Stimulated activated CD4-positive, alpha-beta T cell treated with anti-CD3 and anti-CD28 coated beads, Interleukin-2, amount 100 ng/mL, for 4 hours (primary cell): ENCODE measurements around the gene GTPBP6.
A peak's percentile ranks its signal among the peaks of the same experiment; 100 is the strongest.

Experiments
- DNase-seq: peaks from one replicate; pipeline ENCODE4 v3.0.0-alpha.2; 2020; ENCODE audit warnings: low read depth

GTPBP6 gene, protein sequence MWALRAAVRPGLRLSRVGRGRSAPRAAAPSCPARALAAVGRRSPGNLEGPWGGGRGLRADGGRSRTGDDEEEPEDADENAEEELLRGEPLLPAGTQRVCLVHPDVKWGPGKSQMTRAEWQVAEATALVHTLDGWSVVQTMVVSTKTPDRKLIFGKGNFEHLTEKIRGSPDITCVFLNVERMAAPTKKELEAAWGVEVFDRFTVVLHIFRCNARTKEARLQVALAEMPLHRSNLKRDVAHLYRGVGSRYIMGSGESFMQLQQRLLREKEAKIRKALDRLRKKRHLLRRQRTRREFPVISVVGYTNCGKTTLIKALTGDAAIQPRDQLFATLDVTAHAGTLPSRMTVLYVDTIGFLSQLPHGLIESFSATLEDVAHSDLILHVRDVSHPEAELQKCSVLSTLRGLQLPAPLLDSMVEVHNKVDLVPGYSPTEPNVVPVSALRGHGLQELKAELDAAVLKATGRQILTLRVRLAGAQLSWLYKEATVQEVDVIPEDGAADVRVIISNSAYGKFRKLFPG

DNA sequence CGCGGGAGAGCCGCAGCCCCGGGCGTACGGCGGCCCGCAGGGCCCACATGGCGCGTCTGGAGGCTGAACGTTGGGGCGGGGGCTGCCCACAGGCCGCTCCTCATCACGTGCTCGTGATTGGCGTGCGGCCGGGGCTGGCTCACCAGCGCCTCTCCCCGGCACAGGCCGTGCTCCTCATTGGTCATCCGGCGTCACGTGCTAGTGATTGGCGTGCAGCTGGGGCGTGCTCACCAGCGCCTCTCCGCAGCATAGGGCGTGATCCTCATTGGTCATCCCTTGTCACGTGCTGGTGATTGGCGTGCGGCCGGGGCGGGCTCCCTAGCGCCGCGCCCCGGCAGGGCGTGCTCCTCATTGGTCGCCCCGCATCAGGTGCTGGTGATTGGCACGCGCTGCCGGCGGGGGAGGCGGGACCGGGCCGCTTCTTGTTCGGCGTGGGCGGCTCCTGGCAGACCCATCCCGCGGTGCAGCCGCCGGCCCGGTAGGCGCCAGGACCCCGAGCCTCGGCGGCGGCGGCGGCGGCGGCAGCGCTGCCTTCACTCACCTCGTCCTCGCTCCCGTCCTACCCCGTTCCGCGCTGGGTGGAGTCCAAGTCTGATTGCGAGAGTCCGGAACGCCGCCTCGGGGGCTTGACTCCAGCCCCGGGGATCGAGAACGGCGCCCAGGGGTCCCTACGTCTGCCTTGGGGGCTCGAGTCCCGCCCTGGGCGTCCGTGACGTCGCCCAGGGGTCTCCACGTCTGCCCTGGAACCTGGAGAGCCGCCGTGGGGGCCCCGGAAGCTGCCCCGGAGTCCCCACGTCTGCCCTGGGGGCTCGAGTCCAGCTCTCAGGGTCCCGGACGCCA lies at the start of gene GTPBP6:
TSS of gene GTPBP6 (minus strand) at position 58 of the 840 bp plus-strand sequence. CDS start at position 49, 9 bp downstream.
- peak; percentile 99 for DNase-seq

DNA sequence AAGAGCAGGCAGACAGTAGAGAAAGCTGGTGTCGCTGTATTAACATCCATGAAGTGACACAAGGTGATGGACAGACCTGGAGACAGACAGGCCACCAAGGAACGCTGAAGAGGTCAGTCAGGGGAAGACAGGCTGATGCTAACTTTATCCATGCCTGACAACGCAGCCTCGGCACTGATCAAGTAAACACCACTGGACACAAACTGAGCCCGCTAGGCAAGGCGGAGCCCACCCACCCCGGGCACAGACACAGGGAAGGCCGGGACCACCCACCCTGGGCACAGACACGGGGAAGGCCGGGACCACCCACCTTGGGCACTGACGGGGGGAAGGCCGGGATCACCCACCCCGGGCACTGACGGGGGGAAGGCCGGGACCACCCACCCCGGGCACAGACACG lies 49.3 kb upstream of the GTPBP6 start:
- DNase-seq: no peak

DNA sequence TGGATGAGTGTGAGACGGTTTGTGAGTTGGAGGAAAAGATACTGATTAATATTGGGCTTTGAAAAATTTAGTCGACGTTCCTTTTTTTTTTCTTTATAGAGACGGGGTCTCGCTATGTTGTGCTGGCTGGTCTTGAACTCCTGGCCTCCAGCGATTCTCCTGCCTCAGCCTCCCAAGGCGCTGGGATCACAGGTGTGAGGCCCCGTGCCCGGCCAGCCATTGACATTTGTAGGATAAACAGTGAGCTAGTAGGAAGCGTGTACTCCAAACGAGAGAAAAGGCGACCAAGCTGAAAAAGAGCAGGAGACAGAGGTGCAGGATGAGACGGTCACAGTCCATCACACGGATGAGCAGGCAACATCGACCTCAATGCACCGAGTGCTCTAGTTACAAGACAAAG lies 48.8 kb upstream of the GTPBP6 start:
- DNase-seq: no peak

DNA sequence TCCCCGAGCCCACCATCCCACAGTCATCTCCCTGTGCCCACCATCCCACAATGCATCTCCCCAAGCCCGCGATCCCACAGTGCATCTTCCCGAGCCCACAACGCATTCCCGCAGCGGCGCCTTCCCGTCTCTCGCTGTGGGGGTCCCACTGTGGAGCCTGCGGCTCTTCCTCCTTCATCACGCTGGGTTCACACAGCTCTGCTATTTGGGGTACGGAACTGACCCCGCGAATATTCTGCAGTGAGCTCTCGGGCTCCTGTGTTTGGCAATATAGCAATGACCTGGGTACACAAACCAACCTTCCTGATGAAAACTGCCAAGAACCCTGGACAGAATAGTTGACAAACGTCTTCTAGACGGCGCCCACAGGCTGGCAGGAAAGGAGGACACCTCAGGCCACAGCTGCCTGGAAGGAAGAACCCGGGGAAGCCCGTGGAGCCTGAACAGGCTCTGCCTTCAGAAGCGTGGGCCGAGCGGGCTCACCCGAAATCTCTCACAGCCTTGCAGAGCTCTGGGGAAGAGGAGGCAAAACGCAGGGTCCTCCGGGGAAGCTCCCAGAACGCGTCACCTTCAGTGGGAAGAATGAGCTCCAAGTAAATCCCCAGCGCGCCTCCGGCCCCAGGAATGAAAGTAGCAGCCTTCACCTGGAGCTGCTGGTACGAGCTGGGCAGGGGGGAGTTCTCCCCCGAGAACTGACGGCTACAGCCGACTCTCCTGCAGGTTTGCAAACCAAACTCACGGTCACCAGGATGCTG lies 45.2 kb upstream of the GTPBP6 start:
- DNase-seq: no peak

DNA sequence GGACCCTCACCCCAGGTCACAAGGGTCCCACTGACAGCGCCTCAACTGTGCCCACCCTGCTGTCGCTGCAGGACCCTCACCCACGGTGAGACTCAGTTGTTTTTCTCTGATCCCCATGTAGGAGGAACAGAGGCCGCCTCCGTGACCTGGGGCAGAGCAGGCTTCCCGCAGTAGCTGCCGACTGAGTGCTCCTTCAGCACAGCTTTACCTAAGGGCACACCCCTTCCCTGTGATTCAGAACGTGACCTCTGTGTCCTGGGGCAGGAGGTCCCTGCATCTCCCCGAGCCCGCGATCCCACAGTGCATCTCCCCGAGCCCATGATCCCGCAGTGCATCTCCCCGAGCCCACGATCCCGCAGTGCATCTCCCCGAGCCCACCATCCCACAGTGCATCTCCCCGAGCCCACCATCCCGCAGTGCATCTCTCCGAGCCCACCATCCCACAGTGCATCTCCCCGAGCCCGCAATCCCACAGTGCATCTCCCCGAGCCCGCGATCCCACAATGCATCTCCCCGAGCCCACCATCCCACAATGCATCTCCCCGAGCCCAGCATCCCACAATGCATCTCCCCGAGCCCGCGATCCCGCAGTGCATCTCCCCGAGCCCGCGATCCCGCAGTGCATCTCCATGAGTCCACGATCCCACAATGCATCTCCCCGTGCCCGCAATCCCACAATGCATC lies 44.5 kb upstream of the GTPBP6 start:
- DNase-seq: no peak

DNA sequence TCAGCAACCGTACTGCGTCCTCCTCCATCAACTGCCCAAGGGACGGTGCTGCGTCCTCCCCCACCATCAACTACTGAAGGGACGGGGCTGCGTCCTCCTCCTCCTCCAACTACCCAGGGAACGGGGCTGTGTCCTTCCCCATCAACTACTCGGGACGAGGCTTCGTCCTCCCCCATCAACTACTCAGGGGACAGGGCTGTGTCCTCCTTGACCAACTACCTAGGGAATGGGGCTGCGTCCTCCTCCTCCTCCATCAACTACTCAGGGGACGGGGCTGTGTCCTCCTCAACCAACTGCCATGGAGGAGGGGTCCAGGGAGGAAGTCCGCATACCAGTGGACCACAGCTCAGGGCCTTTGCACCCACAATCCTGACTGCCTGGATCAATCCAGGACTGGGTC lies 43.8 kb upstream of the GTPBP6 start:
- no peak for DNase-seq

DNA sequence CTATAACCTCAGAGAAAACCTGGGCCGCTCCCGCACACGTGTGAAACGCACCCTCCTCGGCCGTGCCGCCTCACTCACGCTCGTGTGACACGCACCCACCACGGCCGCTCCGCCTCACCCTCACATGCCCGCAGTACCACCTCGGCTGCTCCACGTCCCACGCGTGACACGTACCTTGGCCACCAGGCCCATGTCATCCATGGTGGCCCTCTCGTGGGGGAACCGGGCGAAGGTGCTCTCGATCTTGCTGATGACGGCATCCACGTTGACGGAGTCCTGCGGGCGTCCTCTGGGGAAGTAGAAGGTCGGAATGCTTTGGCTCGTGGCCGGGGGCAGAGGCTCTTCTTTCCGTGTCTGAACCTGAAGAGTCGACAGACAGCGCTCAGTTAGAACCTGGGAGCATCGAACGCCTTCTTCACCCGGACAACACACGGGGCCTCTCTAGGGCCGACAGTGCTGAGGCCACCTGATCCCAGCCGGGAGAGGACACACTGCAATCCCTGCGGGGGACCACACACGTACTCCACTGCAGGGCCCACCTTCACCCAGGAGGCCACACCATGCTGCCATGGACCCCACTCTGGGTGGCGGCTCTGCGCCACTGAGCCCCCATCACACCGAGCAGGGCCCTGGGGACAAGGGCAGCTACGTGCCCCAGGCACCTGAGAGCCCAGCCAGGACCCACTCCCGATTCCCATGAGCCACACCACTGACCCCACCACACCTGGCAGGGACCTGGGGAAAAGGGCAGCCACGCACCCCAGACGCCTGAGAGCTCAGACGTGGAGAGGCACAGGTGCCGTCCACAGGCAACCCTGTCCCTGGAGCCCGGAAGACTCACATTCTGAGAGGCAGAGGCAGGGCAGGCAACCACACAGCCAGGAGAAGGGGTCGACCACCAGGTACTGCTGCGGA lies 42.9 kb upstream of the GTPBP6 start:
- DNase-seq: no peak

DNA sequence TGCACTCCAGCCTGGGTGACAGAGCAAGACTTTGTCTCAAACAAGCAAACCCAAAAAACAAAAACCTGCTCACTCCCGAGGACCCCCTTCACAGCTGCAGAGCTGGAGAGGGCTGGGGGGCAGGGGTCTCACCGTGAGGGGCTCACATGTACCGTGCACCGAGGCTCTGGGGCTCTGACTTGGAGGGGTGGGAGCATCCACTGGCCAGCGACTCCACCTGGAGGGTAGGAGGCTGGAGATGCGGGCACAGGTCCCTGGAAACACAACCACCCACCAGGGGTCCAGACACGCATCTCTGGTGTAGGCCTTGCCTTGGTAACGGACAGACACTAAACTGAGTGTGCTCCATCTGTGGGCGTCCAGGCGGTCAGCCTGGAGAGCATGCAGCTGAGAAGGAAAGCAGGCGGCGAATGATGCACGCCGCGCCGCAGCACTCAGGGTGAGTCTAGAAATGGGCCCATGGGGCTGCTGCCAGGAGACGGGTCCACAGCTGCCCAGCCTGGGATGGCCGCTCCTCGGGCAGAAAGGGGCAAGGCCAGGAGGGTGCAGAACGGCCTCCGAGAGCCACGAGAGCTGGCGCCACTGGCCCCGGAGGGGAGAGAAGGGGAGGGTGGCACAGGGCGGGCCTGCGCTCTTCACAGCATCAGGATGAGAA lies 42.0 kb upstream of the GTPBP6 start:
- DNase-seq: no peak

DNA sequence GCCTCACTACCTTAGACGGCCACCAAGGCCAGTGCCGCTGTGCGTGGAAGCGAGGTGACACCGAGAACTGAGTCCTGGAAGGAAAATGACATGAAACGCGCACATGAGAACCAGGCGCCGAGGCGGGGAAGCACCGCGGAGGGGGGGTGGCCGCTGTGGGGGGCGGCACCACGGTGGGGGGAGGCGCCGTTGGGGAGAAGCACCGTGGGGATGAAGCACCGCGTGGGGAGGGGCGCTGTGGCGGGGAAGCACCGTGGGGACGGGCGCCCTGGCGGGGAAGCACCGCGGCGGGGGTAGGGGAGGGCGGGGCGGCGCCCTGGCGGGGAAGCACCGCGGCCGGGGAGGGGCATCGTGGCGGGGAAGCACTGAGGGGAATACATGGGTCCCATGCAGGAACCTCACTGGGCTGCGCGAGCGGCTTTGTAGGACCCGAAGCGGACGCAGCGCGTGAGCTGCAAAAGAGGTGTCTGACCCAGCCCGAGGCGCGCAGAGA lies 40.1 kb upstream of the GTPBP6 start:
- DNase-seq: no peak

DNA sequence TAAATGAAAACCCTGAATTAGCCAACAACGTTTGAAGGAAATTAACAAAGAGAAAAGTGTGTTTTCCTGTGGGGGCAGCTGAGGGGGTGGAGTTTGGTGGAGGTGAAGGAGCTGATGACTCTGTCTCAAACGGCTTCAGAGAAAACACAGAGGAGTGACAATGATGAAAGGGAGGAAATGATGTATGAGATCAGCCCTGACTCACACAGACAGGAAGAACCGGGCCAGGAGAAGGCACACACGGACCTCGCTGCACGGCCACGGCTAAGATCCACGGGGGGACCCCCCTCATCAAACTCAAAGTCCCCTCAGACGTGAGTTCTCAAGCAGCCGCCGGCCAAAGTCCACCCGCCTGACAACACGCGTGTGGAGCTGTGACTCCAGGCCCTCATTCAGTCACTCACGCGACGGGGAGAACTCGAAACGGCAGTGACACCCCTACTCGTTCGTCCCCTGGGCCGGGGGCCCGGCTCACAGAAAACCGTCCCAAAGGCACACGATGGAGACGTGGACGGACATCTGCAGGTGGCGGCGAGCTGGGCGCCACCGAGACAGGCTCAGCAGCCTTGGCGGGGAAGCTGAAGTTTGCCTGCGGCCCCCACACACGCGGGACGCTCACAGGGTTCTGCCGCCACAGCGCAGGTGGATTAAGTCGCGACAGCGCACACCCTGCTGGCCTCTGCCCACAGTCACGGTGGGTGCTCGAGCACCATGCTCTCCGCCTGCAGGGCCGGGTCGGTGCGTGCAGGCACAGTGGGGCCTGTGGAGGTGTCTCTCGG lies 39.3 kb upstream of the GTPBP6 start:
- DNase-seq: peak; percentile 67

DNA sequence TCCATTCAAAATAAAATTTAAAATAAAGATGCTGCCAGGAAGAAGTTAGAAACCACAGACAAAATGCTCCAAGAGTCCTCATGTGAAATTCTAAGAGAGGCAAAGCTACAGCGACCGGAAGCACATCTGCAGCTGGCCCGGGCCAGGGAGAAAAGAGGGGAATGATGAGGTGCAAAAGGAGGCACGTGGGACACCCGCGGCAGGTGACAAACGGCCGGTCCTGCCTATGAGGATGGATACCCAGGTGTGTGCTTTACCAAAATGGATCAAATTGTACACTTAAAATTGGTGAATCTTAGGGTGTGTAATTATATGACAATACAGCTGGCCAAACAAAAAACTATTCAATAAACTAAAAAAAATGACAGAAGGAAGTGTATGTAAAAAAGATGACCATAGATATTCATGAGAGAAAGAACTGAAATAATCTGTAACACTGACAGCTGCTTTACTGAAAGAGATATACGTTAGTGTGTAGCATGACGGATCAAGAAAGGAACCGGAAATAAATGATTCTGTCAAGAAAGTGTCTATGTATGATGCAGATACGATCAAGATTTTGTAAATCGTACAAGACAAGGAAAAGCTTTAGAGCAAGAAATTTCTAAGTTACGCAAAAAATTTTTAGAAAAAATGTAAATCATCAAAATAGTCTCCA lies 38.6 kb upstream of the GTPBP6 start:
- DNase-seq: no peak

DNA sequence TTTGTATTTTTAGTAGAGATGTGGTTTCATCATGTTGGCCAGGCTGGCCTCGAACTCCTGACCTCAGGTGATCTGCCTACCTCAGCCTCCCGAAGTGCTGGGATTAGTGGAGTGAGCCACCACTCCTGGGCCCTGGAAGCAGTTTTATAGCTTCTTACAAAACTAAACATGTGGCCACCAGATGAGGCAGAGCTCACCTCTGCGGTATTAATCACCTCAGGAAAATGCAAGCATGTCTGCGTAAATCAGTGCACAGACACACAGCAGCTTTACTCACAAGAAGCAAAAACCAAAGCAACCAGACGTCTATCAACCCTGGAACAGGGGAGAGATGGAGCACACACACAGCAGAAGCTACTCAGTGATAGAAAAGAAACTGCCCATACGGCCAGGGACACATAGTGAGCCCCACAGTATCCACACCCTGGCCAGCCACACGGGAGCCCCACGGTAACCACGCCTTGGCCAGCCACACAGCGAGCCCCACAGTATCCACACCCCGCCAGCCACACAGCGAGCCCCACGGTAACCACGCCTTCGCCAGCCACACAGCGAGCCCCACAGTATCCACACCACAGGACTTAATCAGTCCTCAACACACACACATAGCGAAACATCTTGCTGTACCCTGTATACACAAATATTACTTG lies 37.9 kb upstream of the GTPBP6 start:
- no peak for DNase-seq

DNA sequence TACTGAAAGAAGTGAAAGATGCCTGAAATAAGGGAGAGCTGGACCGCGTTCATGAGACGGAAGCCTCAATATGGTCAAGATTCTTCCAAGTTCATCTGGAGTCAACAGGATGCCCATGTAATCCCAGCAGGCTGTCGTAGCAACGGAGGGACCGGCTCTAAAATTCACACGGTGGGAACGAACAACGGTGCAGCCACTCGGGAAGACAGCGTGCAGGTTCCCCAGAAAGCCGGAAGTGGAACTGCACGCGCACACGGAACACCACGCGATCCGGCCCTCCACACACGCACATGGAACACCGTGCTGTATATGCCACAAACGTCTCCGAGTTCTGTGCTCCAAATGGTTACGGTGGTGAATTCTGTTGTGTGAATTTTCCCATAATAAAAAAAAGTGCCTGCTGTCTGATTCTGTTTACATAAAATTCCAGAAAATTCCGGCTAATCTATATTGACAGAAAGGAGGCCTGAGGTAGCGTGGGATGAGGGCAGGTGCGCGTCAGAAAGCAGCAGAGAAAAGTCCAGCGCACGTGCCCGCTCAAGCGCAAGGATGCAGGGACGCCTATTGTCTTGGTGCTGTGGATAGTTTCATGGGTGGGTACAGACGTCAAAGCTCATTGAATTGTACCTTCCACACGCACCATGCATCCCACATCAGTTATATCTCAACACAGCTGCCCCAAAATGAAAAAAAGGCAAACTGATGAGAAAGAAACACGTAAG lies 36.9 kb upstream of the GTPBP6 start:
- DNase-seq: no peak

DNA sequence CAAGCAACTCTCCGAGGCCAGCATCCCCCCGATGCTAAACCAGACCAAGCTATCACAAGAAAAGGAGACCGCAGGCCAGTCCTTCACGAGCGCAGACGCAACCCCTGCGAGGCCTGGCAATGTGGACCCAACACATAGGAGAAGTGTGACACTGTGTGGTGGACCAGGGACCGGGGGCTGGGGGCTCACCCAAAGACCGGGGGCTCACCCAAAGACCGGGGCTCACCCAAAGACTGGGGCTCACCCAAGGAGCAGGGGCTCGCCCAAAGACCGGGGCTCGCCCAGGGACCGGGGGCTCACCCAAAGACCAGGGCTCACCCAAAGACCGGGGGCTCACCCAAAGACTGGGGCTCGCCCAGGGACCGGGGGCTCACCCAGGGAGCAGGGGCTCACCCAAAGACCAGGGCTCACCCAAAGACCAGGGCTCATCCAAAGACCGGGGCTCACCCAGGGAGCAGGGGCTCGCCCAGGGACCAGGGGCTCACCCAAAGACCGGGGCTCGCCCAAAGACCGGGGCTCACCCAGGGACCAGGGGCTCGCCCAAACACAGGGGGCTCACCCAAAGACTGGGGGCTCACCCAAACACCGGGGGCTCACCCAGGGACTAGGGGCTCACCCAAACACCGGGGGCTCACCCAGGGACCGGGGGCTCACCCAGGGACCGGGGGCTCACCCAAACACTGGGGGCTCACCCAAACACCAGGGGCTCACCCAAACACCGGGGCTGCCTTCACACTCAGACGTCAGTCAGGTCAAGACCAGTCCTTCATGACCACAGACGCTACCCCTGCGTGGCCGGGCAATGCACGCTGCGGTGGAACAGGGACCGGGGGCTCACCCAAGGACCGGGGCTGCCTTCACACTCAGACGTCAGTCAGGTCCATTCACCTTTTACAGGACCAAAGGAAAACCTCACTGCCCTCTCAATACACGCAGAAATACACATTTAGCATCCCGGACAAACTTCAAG lies 35.3 kb upstream of the GTPBP6 start:
- no peak for DNase-seq

DNA sequence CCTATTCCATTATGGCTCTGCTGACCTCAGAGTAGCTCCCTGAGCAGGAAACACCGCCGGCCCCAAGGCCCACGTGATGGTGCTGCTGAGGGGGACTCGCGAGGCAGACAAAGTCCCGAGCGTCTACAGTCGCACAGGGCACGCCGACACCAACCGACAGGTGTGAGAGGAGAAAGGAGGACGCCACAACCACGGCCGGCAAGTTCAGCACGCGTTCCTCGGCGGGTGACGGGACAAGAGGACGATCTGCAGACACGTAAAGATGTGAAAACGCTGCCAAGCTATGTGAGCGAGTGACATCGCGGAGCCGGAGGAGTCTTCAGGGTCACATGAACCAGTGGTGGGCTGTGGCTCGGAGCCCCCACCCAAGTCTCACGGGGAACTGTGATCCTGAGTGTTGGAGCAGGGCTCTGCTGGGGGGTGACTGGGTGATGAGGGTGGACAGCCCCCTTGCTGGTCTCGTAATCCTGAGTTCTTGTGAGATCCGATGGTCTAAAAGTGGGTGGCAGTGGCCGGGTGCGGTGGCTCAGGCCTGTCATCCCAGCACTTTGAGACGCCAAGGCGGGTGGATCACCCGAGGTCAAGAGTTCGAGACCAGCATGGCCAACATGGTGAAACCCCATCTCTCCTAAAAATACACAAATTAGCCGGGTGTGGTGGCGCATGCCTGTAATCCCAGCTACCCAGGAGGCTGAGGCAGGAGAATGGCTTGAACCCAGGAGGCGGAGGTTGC lies 34.2 kb upstream of the GTPBP6 start:
- DNase-seq: no peak
